ENCODE results near the gene KCNIP1.

Gene KCNIP1

GRCh38 chr5:170522211-170523141 is 18.7 kb downstream of the KCNIP1 start:
- TF ChIP-seq CTCF (IDR thresholded peaks at IDR 0.05; ENCODE audit: insufficient read depth, low read depth, low read length, missing control alignments), result no peak
- H3K4me3 ChIP-seq (ENCODE audit: low read depth, low read length), result no peak overlapping the region
- no peak for DNase-seq (ENCODE audit: low read depth)

DNA sequence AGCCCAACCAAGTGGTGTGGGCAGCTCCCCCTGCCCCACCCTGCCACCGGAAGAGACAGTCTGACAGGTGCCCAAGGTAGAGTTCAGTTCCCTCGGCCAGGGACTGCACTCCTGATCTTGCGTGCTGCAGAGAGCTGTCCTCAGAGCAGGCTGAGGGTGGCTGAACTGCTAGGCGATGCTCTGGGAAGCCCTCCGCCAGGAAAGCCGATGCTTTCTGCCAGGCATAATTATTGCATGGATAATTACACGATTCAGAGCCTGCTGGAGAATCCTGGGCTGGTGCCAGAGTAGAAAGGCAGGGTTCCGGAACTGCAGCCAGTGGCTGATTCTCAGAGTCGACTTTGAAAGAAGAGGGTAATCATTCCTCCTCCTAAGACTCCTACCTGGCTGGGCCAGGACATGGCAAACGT is 19.3 kb downstream of the KCNIP1 start:
- TF ChIP-seq CTCF (IDR thresholded peaks at IDR 0.05; ENCODE audit: insufficient read depth, low read depth, low read length, missing control alignments), result no peak
- DNase-seq (ENCODE audit: low read depth), result no peak
- H3K4me3 ChIP-seq (ENCODE audit: low read depth, low read length), result no peak overlapping the region

DNA sequence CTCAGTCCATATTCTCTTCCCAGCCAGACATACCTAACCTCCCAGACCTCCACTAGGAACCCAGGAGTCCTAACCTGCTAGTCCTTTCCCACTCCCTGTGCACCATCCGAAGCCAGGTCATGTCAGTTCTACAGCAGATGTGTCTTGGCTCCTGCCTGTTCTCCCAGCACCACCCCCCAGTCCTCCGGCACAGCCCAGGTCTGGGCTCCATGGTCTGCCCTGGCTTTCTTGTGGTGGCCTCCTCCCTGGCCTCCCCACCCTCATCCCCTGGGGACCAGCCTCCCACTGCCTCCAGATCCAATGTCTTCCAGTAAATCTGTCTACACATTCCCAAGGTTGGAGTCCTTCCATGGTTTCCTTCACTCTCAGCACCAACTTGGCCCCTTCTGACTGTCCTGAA is 20.0 kb downstream of the KCNIP1 start:
- no peak overlapping the region for H3K4me3 ChIP-seq (ENCODE audit: low read depth, low read length)
- TF ChIP-seq CTCF (IDR thresholded peaks at IDR 0.05; ENCODE audit: insufficient read depth, low read depth, low read length, missing control alignments), result no peak
- no peak for DNase-seq (ENCODE audit: low read depth)

DNA sequence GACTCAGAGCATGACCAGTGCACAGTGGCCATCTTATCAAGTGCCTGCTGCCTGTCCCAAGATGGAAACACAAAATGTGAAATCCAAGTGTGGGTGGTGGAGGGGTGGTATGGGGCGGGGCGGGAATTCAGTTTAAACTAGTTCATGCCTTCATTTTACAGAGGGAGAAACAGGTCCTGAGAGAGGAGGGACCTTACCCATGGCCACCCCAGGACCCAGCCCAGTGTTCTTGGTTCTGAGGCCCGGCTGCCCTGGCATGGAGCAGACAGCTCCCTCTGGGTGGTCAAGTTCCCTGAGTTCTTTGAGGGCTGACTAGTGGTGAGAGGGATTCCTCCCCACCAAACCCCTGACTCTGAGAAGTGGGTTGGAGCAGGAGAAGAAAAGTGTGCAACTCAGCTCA is 20.8 kb downstream of the KCNIP1 start:
- no peak for DNase-seq (ENCODE audit: low read depth)
- TF ChIP-seq CTCF (IDR thresholded peaks at IDR 0.05; ENCODE audit: insufficient read depth, low read depth, low read length, missing control alignments), result no peak
- no peak overlapping the region for H3K4me3 ChIP-seq (ENCODE audit: low read depth, low read length)

- no peak for DNase-seq (ENCODE audit: low read depth)
- H3K4me3 ChIP-seq (ENCODE audit: low read depth, low read length), result no peak overlapping the region
- no peak for TF ChIP-seq CTCF (IDR thresholded peaks at IDR 0.05; ENCODE audit: insufficient read depth, low read depth, low read length, missing control alignments)
Measured at GRCh38 chr5:170525470-170526211, 21.8 kb downstream of the KCNIP1 start.

DNA sequence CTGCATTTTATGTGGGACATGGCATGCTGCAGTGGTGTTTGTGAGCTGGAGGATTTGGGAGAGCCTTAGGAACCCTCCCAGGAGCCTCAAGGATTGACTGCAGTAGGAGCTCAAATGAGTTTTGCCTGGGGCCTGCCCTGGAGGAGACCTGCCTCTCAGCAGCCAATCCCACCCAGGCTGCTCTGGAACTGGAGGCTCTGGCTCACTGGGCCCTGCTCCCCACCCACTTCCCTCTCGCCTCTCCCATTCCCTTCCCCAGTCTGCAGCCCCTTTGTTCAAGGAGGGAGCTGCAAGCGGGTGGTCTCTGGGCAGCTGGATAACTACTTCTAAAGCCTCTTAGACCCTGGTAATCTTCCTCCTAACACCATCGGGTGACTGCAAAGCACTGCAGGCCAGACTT is 24.2 kb downstream of the KCNIP1 start:
- TF ChIP-seq CTCF (IDR thresholded peaks at IDR 0.05; ENCODE audit: insufficient read depth, low read depth, low read length, missing control alignments), result no peak
- no peak for DNase-seq (ENCODE audit: low read depth)
- H3K4me3 ChIP-seq (ENCODE audit: low read depth, low read length), result no peak overlapping the region

Data from GM12865 (cell line).